Measurements from ENCODE around the gene CEP97.

DNA sequence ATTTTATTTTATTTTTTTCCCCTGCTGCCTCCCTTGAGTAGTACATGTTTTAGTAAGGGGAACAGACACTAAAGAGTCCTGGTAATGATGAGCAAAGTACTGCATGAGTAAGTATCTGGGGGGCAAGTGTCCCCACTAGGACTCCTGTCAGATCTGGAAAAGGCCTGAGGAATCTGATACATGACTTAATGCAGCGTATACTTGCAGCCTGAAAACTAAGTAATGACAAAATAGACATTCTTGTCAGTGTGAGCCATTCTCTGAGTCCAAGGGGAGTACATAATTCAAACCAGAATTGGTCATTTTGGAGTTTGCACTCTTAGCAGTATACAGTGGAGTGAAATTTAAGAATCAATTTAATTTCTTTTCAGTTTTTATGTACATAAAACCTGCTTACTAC is 82.1 kb downstream of the CEP97 start:
- TF ChIP-seq, protein P1, sequence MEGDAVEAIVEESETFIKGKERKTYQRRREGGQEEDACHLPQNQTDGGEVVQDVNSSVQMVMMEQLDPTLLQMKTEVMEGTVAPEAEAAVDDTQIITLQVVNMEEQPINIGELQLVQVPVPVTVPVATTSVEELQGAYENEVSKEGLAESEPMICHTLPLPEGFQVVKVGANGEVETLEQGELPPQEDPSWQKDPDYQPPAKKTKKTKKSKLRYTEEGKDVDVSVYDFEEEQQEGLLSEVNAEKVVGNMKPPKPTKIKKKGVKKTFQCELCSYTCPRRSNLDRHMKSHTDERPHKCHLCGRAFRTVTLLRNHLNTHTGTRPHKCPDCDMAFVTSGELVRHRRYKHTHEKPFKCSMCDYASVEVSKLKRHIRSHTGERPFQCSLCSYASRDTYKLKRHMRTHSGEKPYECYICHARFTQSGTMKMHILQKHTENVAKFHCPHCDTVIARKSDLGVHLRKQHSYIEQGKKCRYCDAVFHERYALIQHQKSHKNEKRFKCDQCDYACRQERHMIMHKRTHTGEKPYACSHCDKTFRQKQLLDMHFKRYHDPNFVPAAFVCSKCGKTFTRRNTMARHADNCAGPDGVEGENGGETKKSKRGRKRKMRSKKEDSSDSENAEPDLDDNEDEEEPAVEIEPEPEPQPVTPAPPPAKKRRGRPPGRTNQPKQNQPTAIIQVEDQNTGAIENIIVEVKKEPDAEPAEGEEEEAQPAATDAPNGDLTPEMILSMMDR (IDR thresholded peaks at IDR 0.05; ENCODE audit: borderline replicate concordance, extremely low read depth, low read length, poor library complexity, severe bottlenecking): no peak
- no peak for TF ChIP-seq EZH2 (IDR thresholded peaks at IDR 0.05; ENCODE audit: borderline replicate concordance, low read depth, low read length, severe bottlenecking)

All from DND-41 (cell line).